ENCODE results near the gene ZKSCAN5.

DNA sequence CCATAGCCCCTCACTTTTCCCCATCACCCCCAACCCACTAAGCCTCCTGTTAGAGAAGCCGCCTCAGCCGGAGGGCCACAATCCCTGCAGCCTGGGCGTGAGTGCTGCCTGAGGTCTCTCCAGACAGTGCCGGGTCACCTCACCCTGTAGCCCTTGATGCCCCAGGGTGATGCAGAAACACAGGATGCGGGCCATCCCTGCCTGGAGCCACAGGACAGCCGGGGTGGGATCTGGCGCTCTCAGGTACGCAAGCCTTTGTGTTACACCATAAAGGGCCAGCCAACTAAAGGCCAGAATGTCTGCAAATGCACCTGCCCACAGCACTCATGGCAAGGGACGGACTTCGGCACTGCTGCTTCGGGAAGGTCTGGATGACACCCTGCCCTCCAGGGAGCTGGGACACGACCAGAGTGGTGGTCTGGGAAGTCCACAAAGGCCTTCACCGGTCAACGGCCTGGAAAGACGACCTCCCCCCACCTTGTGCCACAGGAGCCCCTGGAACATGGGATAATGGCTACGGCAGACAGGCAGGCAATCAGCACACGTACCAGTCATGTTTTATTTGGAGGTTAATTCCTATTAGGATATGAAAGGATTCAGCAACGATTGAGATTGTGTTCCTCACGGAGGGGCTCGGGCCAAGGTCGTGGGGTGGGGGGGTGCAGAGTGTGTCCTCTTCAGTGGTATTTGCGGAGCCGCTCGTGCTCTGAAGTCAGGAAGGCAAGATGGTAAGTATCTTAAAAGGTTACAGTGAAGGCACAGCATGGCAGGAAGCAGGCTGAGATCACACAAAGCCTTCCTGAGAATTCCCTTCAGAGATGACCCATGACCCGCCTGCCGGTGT is 46.6 kb upstream of the ZKSCAN5 start:
- TF ChIP-seq, protein P1, sequence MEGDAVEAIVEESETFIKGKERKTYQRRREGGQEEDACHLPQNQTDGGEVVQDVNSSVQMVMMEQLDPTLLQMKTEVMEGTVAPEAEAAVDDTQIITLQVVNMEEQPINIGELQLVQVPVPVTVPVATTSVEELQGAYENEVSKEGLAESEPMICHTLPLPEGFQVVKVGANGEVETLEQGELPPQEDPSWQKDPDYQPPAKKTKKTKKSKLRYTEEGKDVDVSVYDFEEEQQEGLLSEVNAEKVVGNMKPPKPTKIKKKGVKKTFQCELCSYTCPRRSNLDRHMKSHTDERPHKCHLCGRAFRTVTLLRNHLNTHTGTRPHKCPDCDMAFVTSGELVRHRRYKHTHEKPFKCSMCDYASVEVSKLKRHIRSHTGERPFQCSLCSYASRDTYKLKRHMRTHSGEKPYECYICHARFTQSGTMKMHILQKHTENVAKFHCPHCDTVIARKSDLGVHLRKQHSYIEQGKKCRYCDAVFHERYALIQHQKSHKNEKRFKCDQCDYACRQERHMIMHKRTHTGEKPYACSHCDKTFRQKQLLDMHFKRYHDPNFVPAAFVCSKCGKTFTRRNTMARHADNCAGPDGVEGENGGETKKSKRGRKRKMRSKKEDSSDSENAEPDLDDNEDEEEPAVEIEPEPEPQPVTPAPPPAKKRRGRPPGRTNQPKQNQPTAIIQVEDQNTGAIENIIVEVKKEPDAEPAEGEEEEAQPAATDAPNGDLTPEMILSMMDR (conservative IDR thresholded peaks at IDR 0.05 in 1 of 2, IDR thresholded peaks at IDR 0.05 in 1 of 2; ENCODE audit: low read depth in 1 of 2, low read length in 2 of 2), result no peak
- TF ChIP-seq EZH2 (IDR thresholded peaks at IDR 0.05; ENCODE audit: low read length, missing control alignments), result no peak
